ENCODE results near the gene SLC25A43.

DNA sequence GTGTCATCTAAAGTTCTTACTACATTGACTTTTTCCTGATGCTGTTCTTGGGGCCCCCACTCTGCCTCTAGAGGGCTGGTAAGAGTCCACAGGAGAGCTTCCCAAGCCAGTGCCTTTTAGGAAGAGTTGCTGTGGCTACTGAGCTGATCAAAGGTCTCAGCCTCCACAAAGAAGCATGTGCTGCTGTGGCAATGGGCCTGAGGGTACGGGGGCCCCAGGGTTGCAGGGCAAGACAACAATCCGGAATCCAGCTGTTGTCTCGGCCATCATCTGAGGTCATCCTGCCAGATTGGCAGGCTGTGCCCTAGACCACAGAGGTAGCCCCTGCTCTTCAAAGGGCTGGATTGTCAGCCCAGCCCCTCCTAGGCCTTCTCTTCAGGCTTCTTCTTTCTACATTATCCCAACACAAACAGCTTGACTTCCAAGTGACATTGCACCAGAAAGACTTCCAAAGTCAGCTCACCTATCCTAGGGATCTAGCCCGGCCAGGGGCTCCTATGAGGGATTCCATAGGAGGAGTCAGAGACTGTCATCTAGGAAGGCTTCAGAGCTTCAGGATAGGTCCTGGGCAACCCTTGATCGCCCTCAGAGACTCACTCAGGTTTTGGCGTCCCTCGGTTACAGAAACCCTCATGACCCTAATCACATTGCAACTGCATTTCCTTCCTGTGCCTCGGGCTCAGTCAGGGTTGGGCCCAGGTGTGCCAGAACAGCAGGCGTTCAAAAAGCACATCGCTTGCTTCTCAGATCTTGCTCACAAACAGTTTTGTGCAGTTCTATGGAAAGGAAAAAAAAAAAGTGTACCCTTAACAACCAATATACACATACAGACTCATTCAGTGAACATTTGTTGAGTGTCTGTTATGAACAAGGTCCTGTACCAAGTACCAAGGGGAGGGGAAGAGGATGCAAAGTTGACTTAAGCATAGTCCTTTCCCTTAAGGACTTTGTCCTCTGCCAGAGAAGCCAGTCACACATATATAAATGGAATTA is 96.9 kb downstream of the SLC25A43 start:
- TF ChIP-seq, protein P1, sequence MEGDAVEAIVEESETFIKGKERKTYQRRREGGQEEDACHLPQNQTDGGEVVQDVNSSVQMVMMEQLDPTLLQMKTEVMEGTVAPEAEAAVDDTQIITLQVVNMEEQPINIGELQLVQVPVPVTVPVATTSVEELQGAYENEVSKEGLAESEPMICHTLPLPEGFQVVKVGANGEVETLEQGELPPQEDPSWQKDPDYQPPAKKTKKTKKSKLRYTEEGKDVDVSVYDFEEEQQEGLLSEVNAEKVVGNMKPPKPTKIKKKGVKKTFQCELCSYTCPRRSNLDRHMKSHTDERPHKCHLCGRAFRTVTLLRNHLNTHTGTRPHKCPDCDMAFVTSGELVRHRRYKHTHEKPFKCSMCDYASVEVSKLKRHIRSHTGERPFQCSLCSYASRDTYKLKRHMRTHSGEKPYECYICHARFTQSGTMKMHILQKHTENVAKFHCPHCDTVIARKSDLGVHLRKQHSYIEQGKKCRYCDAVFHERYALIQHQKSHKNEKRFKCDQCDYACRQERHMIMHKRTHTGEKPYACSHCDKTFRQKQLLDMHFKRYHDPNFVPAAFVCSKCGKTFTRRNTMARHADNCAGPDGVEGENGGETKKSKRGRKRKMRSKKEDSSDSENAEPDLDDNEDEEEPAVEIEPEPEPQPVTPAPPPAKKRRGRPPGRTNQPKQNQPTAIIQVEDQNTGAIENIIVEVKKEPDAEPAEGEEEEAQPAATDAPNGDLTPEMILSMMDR (conservative IDR thresholded peaks at IDR 0.05; ENCODE audit: low read depth in 2 of 2): no peak
- TF ChIP-seq EZH2 (IDR thresholded peaks at IDR 0.05; ENCODE audit: low read depth, unreplicated experiment) (no peak), EZH2phosphoT487 (IDR thresholded peaks at IDR 0.05; ENCODE audit: unreplicated experiment) (no peak), ZNF114 (CRISPR knock-in tag; IDR thresholded peaks at IDR 0.05) (no peak), POLR2AphosphoS5 (IDR thresholded peaks at IDR 0.05; ENCODE audit: low read depth) (no peak), CREB1 (CRISPR knock-in tag; IDR thresholded peaks at IDR 0.05; ENCODE audit: low read depth) (no peak), ZNF331 (CRISPR knock-in tag; IDR thresholded peaks at IDR 0.05; ENCODE audit: low read depth) (no peak), JUNB (IDR thresholded peaks at IDR 0.05; ENCODE audit: unreplicated experiment) (no peak), NANOG (IDR thresholded peaks at IDR 0.05; ENCODE audit: borderline replicate concordance) (no peak)
- TF ChIP-seq, protein P2, sequence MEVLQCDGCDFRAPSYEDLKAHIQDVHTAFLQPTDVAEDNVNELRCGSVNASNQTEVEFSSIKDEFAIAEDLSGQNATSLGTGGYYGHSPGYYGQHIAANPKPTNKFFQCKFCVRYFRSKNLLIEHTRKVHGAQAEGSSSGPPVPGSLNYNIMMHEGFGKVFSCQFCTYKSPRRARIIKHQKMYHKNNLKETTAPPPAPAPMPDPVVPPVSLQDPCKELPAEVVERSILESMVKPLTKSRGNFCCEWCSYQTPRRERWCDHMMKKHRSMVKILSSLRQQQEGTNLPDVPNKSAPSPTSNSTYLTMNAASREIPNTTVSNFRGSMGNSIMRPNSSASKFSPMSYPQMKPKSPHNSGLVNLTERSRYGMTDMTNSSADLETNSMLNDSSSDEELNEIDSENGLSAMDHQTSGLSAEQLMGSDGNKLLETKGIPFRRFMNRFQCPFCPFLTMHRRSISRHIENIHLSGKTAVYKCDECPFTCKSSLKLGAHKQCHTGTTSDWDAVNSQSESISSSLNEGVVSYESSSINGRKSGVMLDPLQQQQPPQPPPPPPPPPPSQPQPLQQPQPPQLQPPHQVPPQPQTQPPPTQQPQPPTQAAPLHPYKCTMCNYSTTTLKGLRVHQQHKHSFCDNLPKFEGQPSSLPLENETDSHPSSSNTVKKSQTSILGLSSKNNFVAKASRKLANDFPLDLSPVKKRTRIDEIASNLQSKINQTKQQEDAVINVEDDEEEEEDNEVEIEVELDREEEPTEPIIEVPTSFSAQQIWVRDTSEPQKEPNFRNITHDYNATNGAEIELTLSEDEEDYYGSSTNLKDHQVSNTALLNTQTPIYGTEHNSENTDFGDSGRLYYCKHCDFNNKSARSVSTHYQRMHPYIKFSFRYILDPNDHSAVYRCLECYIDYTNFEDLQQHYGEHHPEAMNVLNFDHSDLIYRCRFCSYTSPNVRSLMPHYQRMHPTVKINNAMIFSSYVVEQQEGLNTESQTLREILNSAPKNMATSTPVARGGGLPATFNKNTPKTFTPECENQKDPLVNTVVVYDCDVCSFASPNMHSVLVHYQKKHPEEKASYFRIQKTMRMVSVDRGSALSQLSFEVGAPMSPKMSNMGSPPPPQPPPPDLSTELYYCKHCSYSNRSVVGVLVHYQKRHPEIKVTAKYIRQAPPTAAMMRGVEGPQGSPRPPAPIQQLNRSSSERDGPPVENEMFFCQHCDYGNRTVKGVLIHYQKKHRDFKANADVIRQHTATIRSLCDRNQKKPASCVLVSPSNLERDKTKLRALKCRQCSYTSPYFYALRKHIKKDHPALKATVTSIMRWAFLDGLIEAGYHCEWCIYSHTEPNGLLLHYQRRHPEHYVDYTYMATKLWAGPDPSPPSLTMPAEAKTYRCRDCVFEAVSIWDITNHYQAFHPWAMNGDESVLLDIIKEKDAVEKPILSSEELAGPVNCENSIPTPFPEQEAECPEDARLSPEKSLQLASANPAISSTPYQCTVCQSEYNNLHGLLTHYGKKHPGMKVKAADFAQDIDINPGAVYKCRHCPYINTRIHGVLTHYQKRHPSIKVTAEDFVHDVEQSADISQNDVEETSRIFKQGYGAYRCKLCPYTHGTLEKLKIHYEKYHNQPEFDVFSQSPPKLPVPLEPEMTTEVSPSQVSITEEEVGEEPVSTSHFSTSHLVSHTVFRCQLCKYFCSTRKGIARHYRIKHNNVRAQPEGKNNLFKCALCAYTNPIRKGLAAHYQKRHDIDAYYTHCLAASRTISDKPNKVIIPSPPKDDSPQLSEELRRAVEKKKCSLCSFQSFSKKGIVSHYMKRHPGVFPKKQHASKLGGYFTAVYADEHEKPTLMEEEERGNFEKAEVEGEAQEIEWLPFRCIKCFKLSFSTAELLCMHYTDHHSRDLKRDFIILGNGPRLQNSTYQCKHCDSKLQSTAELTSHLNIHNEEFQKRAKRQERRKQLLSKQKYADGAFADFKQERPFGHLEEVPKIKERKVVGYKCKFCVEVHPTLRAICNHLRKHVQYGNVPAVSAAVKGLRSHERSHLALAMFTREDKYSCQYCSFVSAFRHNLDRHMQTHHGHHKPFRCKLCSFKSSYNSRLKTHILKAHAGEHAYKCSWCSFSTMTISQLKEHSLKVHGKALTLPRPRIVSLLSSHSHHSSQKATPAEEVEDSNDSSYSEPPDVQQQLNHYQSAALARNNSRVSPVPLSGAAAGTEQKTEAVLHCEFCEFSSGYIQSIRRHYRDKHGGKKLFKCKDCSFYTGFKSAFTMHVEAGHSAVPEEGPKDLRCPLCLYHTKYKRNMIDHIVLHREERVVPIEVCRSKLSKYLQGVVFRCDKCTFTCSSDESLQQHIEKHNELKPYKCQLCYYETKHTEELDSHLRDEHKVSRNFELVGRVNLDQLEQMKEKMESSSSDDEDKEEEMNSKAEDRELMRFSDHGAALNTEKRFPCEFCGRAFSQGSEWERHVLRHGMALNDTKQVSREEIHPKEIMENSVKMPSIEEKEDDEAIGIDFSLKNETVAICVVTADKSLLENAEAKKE (CRISPR knock-in tag; IDR thresholded peaks at IDR 0.05): no peak
- TF ChIP-seq, protein P3, sequence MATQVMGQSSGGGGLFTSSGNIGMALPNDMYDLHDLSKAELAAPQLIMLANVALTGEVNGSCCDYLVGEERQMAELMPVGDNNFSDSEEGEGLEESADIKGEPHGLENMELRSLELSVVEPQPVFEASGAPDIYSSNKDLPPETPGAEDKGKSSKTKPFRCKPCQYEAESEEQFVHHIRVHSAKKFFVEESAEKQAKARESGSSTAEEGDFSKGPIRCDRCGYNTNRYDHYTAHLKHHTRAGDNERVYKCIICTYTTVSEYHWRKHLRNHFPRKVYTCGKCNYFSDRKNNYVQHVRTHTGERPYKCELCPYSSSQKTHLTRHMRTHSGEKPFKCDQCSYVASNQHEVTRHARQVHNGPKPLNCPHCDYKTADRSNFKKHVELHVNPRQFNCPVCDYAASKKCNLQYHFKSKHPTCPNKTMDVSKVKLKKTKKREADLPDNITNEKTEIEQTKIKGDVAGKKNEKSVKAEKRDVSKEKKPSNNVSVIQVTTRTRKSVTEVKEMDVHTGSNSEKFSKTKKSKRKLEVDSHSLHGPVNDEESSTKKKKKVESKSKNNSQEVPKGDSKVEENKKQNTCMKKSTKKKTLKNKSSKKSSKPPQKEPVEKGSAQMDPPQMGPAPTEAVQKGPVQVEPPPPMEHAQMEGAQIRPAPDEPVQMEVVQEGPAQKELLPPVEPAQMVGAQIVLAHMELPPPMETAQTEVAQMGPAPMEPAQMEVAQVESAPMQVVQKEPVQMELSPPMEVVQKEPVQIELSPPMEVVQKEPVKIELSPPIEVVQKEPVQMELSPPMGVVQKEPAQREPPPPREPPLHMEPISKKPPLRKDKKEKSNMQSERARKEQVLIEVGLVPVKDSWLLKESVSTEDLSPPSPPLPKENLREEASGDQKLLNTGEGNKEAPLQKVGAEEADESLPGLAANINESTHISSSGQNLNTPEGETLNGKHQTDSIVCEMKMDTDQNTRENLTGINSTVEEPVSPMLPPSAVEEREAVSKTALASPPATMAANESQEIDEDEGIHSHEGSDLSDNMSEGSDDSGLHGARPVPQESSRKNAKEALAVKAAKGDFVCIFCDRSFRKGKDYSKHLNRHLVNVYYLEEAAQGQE (IDR thresholded peaks at IDR 0.05; ENCODE audit: unreplicated experiment): no peak
- TF ChIP-seq, protein P4, sequence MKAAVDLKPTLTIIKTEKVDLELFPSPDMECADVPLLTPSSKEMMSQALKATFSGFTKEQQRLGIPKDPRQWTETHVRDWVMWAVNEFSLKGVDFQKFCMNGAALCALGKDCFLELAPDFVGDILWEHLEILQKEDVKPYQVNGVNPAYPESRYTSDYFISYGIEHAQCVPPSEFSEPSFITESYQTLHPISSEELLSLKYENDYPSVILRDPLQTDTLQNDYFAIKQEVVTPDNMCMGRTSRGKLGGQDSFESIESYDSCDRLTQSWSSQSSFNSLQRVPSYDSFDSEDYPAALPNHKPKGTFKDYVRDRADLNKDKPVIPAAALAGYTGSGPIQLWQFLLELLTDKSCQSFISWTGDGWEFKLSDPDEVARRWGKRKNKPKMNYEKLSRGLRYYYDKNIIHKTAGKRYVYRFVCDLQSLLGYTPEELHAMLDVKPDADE (IDR thresholded peaks at IDR 0.05): no peak
